HG02870 (cell line): ENCODE results near the gene ANKRD23.
"Not testable (repeated sequence)": the region's sequence is repeated elsewhere in the genome, so short reads cannot be mapped to it uniquely, and the experiment has no call there.

Experiments
- ATAC-seq: cut with Tn5 transposase; IDR thresholded peaks from one replicate; pipeline ENCODE4 v1.9.1; 2021; ENCODE audit warnings: mild to moderate bottlenecking, moderate library complexity; ENCODE audit not compliant: unreplicated experiment

The ANKRD23 gene

DNA sequence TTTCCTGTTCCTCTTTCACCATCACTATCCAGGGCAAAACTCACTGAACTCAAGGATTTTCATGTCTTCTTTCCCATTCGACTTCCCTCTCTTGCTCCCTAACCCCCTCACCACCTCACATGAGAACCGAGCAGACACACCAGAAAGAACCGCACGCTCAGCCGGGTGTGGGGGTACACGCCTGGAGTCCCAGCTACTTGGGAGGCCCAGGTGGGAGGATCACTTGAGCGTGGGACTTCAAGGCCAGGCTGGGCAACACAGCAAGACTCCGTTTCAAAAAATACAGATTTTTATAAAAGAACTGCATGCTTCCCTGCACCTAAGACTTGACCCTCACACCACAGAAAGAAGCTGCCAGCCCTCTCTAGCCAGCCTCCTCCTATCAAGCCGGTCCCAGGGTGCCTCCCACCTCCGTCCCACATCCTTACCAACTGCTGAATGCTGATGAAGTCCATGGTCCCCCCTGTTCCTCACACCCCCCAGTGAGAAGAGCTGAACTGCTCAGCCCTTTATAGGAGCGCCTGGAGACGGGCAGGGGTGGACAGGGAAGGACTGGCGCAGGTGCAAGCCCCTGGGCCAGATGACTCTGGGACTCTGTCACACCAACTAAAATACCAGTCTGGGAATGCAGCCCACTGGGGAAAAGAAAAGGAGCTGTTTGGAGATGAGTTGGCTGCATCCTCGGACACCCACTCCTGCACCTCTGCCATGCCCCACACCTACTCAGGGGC lies at the start of gene ANKRD23:
TSS of gene ANKRD23 (minus strand) at position 484 of the 731 bp plus-strand sequence. CDS start at position 455, 29 bp downstream.
- ATAC-seq: no peak

DNA sequence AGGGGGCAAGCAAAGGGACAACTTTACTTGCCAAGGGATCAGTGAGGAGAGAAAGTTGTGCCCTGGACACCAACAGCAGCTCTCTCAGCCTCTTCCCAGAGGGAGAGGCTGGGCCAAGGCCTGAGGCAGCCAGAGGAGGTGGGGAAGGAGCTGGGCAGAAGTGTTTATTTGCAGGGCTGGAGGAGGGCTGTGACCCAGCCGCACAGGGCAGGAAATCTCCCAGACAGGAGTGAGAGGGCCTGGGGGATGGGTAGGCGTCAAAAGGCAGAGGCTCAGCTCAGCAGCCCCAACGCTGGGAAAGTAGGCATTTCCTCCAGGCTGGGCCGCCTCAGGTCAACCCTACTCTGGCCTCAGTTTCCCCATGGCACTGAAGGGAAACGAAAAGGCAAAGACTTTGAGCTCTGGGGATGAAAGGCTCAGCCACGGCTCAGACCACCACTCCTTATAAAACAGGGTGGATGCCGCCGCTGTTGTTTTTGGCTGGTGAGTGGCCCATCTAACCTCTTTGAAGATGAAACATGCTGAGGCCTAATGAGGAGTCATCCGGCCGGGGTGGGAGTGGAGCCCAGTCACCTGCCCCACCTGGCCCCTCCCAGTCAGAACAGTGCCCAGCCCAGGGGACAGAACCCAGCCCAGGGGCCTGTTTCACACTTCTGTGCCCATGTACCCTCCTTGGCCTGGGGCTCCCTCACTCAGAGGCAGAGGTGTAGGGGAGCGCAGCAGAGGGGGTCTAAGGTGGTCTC lies 47.9 kb upstream of the ANKRD23 start:
- ATAC-seq: no peak

DNA sequence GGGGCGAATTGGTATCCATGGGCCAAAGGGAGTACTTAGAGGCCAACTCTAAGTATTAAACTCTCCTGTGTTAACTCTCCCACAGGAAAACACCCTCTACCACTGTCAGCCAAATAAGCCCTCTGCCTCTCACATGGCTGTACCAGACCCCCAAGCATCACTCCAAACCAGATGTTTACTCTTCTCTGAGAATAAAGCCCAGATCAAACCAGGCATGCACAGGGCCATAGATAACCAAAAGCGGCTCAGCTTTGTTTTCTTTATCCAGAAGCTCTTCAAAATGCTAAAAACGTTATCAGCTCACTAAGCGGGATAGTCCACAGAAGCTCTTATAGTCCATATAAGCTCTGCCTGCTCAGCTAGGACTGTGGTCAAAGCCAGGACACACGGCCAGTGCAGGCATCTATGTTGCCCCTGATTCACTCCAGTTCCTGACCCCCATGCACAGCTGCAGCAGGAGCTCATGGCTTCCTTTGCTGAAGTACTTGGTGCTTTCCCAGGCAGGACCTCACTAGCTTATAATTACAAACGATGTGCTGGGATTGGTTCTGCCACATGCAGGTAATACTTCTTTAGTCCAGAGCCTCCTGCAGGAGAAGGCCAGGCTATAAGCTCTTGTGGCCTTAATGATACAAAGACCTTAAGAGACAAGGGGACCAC lies 47.0 kb upstream of the ANKRD23 start:
- no peak for ATAC-seq

DNA sequence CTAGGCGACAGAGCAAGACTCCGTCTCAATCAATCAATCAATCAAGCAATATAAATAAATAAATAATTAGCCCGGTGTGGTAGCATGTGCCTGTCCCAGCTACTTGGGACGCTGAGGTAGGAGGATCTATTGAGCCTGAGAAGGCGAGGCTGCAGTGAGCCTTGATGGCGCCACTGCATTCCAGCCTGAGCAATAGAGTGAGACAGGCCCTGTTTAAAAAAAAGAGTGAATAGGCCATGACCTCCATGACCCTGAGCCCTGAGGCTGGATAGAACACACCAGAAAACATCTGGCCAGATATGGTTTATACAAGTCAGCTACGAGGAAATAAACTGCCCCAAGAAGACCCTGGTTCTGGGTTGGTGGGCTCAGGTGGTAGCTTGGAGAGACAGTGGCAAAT lies 46.4 kb upstream of the ANKRD23 start:
- no peak for ATAC-seq

DNA sequence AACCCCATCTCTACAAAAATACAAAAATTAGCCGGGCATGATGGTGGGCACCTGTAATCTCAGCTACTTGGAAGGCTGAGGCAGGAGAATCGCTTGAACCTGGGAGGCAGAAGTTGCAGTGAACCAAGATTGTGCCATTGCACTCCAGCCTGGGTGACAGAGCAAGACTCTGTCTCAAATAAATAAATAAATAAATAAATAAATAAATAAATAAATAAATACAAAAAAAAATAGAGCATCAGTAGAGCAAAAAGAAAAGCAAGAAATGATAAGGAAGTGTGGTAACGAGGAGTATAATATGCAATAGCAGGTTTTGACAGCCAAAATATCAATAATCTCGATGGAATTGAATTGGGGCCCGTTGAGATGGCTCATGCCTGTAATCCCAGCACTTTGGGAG lies 45.7 kb upstream of the ANKRD23 start:
- not testable (repeated sequence) for ATAC-seq

DNA sequence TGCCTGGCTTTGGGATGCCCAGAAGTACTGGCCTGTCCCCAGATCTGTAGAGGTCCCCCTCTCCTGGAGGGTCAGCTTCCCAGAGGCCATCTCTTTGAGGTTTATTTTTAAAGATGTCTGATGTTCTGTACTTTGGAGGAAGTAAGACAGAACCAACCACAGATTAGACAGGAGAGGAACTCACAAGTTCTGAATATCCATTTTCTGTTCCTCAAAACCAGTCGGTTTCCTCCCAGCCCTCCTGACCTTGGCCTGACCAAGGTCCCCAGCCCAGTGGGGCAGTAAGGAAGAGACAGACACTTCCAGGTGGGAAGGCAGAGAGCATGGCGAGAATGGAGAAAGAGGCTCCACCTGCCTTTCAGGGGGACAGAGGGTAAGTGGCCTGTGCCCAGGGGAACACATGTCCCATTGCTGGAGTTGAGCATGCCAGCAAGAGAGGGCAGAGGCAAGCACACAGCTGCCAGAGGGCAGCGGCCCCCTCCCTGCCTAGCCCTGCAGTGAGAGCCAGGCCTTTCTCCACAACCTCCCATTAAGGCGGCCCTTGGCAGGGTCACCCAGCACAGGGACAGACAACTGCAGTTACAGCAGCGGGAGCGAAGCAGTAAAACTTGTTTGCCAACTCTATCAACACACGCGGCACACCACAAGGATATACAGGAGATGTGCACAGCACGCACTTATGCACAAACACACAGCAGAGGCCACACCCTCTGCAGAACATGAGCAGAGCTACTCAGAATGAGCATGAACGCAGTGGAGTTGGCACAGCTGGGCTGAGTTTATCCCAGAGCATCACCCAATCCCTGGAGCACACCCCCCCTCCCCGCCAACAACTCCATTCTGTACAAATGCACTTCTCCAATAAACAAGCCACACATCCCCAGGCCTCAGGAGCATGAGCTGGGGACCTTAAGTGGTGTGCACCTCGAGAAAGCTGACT lies 44.5 kb upstream of the ANKRD23 start:
- ATAC-seq: no peak

DNA sequence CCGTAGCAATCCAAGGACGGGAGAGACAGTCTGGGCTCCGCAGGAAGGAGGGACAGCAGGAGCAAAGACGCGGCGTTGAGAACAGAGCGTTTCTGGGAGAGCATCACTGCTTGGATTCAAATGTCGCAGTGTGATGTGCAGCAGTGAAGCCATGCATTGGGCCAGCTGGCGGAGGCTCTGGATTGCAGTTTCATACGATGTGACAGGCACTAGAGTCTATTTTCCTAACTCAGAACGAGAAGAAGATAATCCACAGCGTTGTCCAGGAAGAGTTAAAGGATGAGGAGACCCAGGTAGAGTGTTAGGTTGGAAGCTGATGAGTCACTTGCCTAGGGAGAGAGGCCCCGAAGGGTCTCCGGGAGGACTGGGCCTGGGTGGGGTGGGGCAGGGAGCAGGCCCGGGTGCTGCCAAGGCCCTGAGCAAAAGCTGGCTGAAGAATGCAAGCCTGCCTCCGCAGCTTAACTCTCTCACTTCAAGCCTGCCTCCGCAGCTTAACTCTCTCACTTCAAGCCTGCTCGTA lies 43.7 kb upstream of the ANKRD23 start:
- ATAC-seq: no peak

DNA sequence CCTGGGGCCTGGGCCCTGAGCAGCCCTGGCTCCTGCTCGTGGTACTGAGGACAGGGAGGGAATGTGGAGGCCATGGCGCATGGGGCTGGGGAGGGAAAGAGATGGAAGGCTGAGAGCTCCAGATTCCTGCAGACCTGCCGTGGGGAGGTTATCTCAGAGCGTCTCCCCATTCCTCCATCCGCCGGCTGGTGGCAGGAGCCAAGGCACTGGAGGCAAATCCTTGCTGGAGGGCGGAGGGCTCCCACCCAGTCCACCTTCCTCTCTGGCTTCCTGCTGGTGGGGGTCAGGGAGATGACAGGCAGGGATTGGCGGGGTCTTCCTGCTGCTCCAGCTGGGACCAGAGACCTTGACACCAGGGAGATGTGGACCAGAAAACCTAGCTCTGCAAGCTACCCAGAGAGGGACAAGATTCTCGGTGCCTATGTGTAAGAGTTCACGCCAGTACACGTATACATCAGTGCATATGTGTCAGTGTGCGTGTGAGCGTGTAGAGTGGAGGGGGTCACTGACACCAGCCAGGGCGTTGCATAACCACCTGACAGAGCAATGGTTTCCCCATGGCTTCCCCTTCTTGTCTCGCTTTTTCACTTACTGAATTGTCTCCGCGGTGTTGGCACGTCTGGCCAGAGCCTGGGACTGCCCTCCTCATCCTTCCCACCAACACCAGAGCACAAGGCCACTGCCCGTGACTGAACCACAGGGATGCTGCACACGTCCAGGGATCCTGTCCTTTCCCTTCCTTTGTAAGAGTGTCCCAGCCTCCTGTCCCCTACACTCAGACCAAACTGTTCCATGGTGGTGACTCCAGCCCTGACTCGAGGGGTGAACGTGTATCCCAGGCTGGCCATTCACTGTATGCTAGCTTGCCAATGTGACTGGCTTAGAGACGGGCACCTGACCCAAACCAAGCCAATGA lies 41.9 kb upstream of the ANKRD23 start:
- ATAC-seq: no peak

DNA sequence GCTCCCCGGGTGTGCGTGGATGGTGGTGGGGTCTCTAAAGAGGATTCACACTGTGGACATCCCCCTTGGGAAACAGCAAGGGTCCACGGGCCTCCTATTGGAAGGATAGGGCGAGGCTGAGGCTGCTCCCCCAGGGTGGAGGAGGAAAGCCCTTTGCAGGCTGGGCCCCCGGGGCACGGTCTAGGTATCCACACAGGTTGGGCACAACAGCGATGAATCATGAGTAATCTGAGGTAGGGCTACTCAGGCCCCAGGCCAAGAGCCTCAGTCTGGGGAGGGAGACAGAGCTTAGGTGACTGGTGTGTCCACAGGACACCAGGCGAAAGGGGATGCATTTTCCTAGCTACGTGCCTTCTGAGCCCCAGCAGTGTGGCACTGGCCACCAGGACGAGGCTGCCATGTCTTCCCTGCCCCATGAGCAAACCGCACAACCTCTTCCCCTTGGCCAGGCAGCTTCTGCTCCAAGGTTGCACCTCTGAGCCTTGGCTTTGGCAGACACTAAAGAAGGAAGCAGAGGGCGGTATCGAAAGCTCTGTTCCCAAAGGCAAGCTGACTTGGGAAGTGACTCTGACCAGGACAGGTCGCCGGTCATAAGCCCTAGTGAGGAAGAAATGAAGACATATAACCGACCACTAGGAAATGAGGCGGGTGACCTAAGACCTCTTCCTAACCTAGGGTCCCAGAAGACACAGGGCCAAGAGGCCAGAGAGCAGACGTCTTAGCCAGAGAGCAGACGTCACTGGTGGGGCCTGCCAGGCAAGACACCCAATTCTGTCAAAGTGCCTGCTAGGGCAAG lies 40.7 kb upstream of the ANKRD23 start:
- no peak for ATAC-seq

DNA sequence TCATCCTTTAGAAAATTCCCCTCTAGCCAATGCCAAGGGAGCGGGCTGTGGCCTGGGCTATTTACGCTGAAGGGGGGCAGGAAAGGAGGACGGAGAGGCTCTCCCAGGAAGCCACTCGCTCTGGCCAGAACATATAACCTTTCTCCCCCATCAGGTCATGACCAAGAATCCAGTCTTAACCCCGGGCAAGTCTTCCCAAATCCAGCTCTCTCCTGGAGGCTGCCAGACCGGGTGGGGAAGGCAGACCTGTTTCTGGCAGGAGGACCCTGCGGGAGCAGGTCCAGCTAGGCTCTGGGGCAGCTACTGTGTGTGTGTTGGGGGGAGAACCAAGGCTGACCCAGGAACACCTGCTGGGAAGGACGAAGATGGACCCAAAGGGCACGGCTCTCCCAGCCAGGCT lies 39.5 kb upstream of the ANKRD23 start:
- no peak for ATAC-seq

DNA sequence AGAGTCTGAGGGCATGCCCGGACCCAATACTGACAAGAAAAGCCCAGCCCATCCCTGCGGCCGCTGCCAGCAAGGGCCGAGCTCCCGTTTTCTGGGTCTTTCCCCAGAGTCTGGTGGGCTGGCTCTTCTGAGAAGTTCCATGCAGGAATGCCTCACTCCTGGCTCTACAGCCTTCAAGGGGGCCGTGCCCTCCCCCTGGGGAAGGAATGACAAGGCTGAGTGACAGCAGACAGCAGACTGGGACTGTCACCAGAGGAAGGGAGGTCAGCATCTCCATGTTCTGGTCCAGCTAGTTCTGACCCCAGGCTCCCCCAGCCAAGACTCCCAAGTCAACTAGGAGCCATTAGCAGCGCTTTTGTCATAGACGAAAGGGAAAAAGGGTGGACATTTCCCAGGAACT lies 39.1 kb upstream of the ANKRD23 start:
- ATAC-seq: no peak

DNA sequence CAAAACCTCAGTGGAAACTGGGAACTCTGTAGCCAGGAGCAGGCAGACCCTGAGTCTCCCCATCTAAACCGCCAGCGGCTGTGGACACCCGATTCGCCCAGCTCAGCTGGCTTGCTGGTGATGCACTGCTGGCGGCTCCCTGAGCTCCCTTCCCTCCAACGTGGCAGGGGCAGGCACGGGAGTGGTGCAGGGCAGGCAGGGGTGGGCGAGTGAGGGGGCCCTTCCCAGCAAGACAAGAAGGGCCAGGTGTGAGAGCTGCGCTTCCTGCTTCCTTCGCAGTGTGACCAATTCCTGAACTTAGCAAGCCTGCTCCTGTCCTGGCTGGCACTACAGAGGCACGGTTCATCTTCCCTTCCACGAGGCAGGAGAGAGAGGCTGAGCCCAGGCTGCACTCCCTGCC lies 38.4 kb upstream of the ANKRD23 start:
- ATAC-seq: no peak

DNA sequence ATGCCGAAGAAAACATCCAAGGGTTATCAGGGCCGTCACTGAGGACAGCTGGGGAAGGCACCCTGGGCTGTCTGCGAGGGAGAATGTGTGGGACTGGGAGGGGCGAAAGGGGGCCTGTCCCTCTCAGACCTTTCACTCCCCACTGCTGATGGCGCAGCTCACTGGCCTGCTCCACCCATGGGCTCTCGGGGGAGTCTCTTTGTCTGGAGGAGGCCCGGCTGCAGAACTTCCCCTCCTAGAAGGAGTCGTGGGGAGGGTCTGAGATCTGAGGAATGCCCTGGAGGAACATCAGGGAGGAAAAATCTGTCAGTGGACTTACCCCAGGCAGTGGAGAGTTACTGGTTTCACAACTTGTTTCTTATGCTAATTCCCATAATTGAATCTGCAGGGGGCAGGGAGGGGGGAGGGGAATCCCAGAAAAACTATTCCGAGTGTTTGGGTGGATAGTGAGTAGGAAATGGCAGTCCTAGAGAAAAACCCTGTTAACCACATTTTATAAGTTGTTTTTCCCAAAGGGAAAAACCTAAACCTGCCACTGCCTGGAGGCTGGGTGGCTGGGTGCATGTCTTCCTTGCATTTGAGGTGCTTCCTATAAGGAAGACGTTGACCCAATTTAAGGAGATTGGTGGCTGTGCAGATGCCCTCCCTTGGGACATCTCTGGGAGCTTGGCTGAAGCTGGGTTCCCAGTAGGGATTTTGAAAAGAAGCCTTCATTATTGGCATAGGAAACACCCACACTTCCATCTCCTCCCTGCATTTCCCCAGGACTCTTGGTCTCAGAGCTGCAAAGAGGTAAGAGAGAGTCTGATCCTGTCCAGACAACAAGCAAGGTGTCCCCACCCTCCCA lies 37.8 kb upstream of the ANKRD23 start:
- ATAC-seq: no peak

DNA sequence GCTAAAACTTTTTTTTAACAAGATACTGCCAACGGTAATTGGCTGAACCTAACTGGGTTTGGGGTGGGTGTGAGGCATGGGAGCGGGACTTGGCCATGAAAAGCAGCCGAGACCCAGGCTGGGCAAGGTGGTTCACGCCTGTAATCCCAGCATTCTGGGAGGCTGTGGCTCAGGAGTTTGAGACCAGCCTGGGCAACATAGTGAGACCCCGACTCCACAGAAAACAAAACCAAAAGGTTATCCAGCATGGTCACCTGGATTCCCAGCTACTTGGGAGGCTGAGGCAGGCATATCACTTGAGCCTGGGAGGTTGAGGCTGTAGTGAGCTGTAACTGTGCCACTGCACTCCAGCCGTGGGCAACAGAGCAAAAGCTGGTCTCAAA lies 37.1 kb upstream of the ANKRD23 start:
- ATAC-seq: no peak

DNA sequence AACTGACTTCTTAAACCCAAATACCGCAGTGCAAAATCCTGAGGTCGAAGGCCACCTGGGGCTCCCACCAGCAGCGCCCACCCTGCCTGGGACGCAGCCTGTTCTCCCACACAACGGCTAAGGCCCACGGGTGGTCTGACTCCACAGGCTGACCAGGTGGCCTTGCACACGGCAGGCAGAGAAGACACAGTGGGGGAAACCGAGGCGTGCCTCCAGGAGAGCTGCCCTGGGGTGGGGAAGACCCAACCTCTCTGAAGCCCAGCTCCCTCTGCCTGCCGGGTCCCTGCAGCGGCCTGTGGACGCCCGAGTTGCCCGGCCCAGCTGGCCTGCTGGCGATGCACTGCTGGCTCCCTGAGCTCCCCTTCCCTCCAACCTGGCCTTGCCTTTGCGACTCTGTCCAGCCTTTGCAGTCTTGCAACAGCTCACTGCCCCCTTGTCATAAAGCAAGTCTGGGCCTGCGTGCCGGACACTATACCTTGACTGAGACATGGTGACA lies 35.8 kb upstream of the ANKRD23 start:
- ATAC-seq: no peak

DNA sequence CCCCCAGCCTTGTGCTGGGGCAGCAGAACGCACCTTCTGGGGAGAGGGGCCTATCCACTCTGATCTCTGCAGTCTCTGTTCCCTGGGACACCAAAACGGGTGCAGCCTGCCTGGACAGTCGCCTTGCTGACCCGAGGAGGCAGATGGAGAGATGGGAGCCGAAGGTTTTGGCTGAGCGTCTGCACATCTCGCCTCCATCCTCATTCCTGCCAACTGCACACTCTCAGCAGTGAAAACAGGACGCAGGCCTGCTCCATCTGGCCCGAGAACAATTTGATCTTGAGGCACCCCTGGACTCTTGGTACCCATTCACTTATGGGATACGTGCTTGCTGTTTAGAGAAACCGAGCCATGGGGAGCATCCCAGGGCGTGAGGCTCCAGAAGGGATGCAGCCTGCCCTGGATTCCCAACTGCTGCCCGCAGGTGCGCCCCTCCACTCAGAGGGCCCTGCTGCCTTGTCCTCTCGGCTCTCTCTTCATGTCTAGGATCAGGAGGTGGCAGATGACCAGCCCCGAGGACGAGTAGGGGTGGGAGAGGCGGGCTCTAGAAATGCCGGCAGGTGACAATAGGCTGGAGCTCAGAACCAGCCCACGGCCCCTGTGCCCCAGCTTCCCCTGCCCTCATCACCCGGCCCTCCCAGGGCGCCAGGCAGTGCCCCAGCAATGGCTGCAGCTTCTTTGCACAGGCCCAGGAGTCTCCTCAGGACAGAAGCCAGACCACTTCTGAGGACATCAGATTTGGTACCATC lies 35.1 kb upstream of the ANKRD23 start:
- no peak for ATAC-seq

DNA sequence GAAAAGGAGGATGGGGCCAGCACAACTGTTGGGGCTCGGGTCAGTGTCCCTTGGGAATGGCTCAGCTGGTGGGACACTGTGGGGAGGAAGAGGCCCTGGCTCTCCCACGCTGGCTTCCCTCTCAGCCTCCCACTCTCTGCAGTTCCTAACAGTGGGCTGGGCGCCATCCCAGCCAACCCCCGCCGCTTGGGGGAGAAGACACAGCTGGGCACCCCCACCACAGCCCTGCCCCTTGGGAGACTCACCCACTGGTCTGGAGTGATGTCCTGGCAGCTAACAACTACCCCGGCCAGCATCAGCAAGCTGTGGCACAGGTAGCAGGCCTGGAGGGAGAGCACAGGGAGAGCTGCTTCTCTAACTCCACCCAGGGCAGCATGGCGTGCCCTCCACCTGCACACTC lies 34.4 kb upstream of the ANKRD23 start:
- ATAC-seq: no peak
